Aorta (tissue), 5 donors: ENCODE measurements around the gene ANKRD49. TPM values are rescaled to one million over a fixed set of nuclear protein-coding genes. Genes with fewer than 3 reads are reported as not detected.
A peak's percentile ranks its signal among the peaks of the same experiment; 100 is the strongest.

Source experiments
- ATAC-seq: fragments of 200-7000 bp; cut with Tn5 transposase; one replicate; pipeline ENCODE4 v1.9.1; 2022; ENCODE audit warnings: moderate library complexity; ENCODE audit not compliant: low FRiP score
- DNase-seq, 2 donors: peaks; one replicate each; pipeline ENCODE4 v3.0.0-alpha.2; 2020
- H3K27ac ChIP-seq, 2 donors: one replicate each; pipeline ENCODE4 v1.5.1; 2013; ENCODE audit warnings: low read length in 2 of 2, mild to moderate bottlenecking in 2 of 2, moderate library complexity in 2 of 2, control low read depth in 1 of 2, inconsistent platforms in 1 of 2, low read depth in 1 of 2
- H3K27me3 ChIP-seq, 2 donors: one replicate each; pipeline ENCODE4 v1.6.1; 2013; ENCODE audit warnings: control low read depth in 1 of 2, low read length in 1 of 2, mild to moderate bottlenecking in 1 of 2, moderate library complexity in 1 of 2; ENCODE audit not compliant: insufficient read depth in 2 of 2, control insufficient read depth in 1 of 2
- H3K36me3 ChIP-seq, 2 donors: one replicate each; pipeline ENCODE4 v1.6.1; 2013; ENCODE audit warnings: control low read depth in 1 of 2, low read length in 1 of 2, mild to moderate bottlenecking in 1 of 2; ENCODE audit not compliant: insufficient read depth in 2 of 2, control insufficient read depth in 1 of 2
- H3K4me1 ChIP-seq, 2 donors: one replicate each; pipeline ENCODE4 v1.6.1; 2013; ENCODE audit warnings: low read length in 2 of 2, control low read depth in 1 of 2, mild to moderate bottlenecking in 1 of 2, moderate library complexity in 1 of 2; ENCODE audit not compliant: insufficient read depth in 2 of 2, control insufficient read depth in 1 of 2
- H3K4me3 ChIP-seq, 2 donors: one replicate each; pipeline ENCODE4 v1.5.1; 2013; ENCODE audit warnings: low read length in 2 of 2, control low read depth in 1 of 2, mild to moderate bottlenecking in 1 of 2
- H3K9me3 ChIP-seq: one replicate; pipeline ENCODE4 v1.6.1; 2013; ENCODE audit warnings: mild to moderate bottlenecking, low read length; ENCODE audit not compliant: control insufficient read depth
- WGBS, 2 donors: extraction: QIAGEN DNeasy Blood & Tissue Kit; methylation state at CpG; one replicate each; pipeline ENCODE4 v1.1.7; 2013; 5-methylcytosine and 5-hydroxymethylcytosine counted together
- intact Hi-C, 2 donors: fragments of 100-400 bp; cut with DNase I; formaldehyde crosslinking; loops; one replicate each; pipeline versions ENCODE4 v1.14.2 to v1.15.0; 2022
- microRNA-seq, 2 donors: library from miRNA; unstranded; fragments of <30 nt; microRNA quantifications; one replicate each; pipeline ENCODE4 v1.2.0, GENCODE V29; 2020
- polyA plus RNA-seq, 2 donors: library from polyadenylated mRNA; stranded (reverse); fragments of 200-250 nt; gene quantifications; one replicate each; pipeline ENCODE4 v1.2.3, GENCODE V29; 2013
- total RNA-seq, 2 donors: library from RNA; stranded (reverse); fragmentation: NEBNext Ultra II Directional; extraction: Animal tissue kit (Norgen Biotek cat#: 25700); gene quantifications; one replicate each; pipeline ENCODE4 v1.2.1, GENCODE V29; 2021
- donor health status: healthy with polysubstance abuse.
- donor health status: Bipolar disorder and iron deficiency.
- donor health status: DM: no; HTN: no; CAD: no.
- donor health status: DM: no; HTN: no; CAD: no.
- donor health status: DM: yes; HTN: yes; CAD: no.

The ANKRD49 gene
- total and polyA plus RNA-seq, 4 donors, result 8.8 to 26.1 (median 13.5) TPM

GRCh38 chr11:94544646-94545263 lies 51.0 kb downstream of the ANKRD49 start:
- H3K4me1 ChIP-seq, result peaks cover 0 to 2% of the 10 kb centered on the region in 2 donors
- H3K27me3 ChIP-seq, result no peaks in the 10 kb centered on the region
- peak overlapping the region; percentile 73 to 87 for H3K4me3 ChIP-seq
- no peaks in the 10 kb centered on the region for H3K36me3 ChIP-seq
- ATAC-seq, result peak; percentile 27
- peak overlapping the region; percentile 99 to 100 for H3K27ac ChIP-seq
- DNase-seq, result peak; percentile 69 to 84
- WGBS, 2 donors, result 2% methylated on average over 46 to 59 of the region's 59 CpGs
- intact Hi-C loops, result no loop called here
- H3K9me3 ChIP-seq, result no peaks in the 10 kb centered on the region

- Histone ChIP-seq H3K4me1 (peaks cover 0 to 2% of the 10 kb centered on the region in 2 donors), H3K27ac (peak overlapping the region in 1 of 2 donors; percentile 100), H3K9me3 (no peaks in the 10 kb centered on the region), H3K27me3 (no peaks in the 10 kb centered on the region), H3K36me3 (no peaks in the 10 kb centered on the region), H3K4me3 (peak overlapping the region; percentile 73 to 87)
- 31 to 33% methylated on average over 53 to 54 of the region's 54 CpGs for WGBS, 2 donors
- intact Hi-C loops, result no loop called here
- ATAC-seq, result peak; percentile 16
- peak; percentile 47 to 80 for DNase-seq
Observed at GRCh38 chr11:94545264-94546161, 51.7 kb downstream of the ANKRD49 start.

- ATAC-seq (no peak), DNase-seq (no peak)
- intact Hi-C loops, result no loop called here
- H3K27ac ChIP-seq, result no peak overlapping the region
- H3K9me3 ChIP-seq, result no peaks in the 10 kb centered on the region
- H3K4me3 ChIP-seq, result peak overlapping the region; percentile 73 to 87
- 44 to 46% methylated on average over 2 of the region's 2 CpGs for WGBS, 2 donors
- H3K4me1 ChIP-seq, result peaks cover 0 to 2% of the 10 kb centered on the region in 2 donors
- H3K36me3 ChIP-seq, result no peaks in the 10 kb centered on the region
- H3K27me3 ChIP-seq, result no peaks in the 10 kb centered on the region
Observed at GRCh38 chr11:94546162-94546470, 52.3 kb downstream of the ANKRD49 start.

GRCh38 chr11:94546886-94547285 lies 53.1 kb downstream of the ANKRD49 start:
- Histone ChIP-seq H3K27me3 (no peaks in the 10 kb centered on the region), H3K27ac (no peak overlapping the region), H3K9me3 (no peaks in the 10 kb centered on the region), H3K4me1 (peaks cover 0 to 2% of the 10 kb centered on the region in 2 donors), H3K4me3 (peak overlapping the region; percentile 21 to 73), H3K36me3 (no peaks in the 10 kb centered on the region)
- intact Hi-C loops, result no loop called here
- WGBS, 2 donors, result 55 to 67% methylated on average over 1 of the region's 1 CpG
- ATAC-seq, result no peak
- DNase-seq, result no peak

GRCh38 chr11:94549146-94549545 lies 55.4 kb downstream of the ANKRD49 start:
- Histone ChIP-seq H3K27ac (no peak overlapping the region), H3K4me3 (no peak overlapping the region), H3K36me3 (no peaks in the 10 kb centered on the region), H3K4me1 (peaks cover 0 to 2% of the 10 kb centered on the region in 2 donors), H3K9me3 (no peaks in the 10 kb centered on the region), H3K27me3 (no peaks in the 10 kb centered on the region)
- intact Hi-C loops, result no loop called here
- 46 to 47% methylated on average over 5 of the region's 5 CpGs for WGBS, 2 donors
- ATAC-seq (no peak), DNase-seq (no peak)

Small RNA genes within 50 kb of the gene (microRNA-seq; reads per million reads assigned to microRNA genes)
- 1.8 to 2.0 reads per million in 2 donors for gene MIR548L

Other genes with a start within 250 kb of the ANKRD49 start
- gene IZUMO1R, start 189.4 kb upstream of the ANKRD49 start, total RNA-seq, result not detected
- gene IZUMO1R, start 189.4 kb upstream of the ANKRD49 start, polyA plus RNA-seq, result not detected
- gene GPR83, start 92.6 kb upstream of the ANKRD49 start, total RNA-seq, result under 1 TPM in 1 of 2 donors, not detected in 1; 0.15 TPM
- gene GPR83, start 92.6 kb upstream of the ANKRD49 start, polyA plus RNA-seq, result not detected
- gene MRE11, start 140 bp upstream of the ANKRD49 start, total RNA-seq, result 10 to 100 TPM; 16.0 to 27.9 TPM
- gene MRE11, start 140 bp upstream of the ANKRD49 start, polyA plus RNA-seq, result 1 to 10 TPM; 3.4 to 5.0 TPM
- not detected for gene C11orf97, start 18.5 kb downstream of the ANKRD49 start, total RNA-seq
- not detected for gene C11orf97, start 18.5 kb downstream of the ANKRD49 start, polyA plus RNA-seq
- gene FUT4, start 49.9 kb downstream of the ANKRD49 start, total RNA-seq, result 1 to 10 TPM; 8.7 to 9.7 TPM
- 1 to 10 TPM; 2.6 to 3.9 TPM for gene FUT4, start 49.9 kb downstream of the ANKRD49 start, polyA plus RNA-seq
- gene PIWIL4, start 73.4 kb downstream of the ANKRD49 start, total RNA-seq, result 1 to 10 TPM; 5.6 to 5.9 TPM
- 10 to 100 TPM in 1 of 2 donors, 1 to 10 TPM in 1; 2.8 to 12.9 TPM for gene PIWIL4, start 73.4 kb downstream of the ANKRD49 start, polyA plus RNA-seq